ENCODE data around the gene PLCD1.

DNA sequence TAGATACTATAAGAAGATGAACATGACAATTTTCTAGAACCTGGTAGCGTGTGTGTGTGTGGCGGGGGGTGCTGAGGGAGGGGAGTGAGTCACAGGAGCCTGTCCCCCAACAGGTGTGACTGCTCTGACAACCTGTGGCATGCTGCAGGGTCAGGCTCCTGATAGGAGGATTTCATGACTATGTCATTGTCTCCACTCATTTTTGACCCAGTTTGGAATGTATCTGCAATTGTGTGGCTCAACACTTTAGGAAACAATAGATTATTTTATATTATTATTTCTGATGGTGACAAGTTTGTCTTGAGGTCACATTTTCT is 48.1 kb downstream of the PLCD1 start:
- TF ChIP-seq EZH2phosphoT487 (IDR thresholded peaks at IDR 0.05), result no peak
- TF ChIP-seq, protein P1, sequence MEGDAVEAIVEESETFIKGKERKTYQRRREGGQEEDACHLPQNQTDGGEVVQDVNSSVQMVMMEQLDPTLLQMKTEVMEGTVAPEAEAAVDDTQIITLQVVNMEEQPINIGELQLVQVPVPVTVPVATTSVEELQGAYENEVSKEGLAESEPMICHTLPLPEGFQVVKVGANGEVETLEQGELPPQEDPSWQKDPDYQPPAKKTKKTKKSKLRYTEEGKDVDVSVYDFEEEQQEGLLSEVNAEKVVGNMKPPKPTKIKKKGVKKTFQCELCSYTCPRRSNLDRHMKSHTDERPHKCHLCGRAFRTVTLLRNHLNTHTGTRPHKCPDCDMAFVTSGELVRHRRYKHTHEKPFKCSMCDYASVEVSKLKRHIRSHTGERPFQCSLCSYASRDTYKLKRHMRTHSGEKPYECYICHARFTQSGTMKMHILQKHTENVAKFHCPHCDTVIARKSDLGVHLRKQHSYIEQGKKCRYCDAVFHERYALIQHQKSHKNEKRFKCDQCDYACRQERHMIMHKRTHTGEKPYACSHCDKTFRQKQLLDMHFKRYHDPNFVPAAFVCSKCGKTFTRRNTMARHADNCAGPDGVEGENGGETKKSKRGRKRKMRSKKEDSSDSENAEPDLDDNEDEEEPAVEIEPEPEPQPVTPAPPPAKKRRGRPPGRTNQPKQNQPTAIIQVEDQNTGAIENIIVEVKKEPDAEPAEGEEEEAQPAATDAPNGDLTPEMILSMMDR (IDR thresholded peaks at IDR 0.05), result no peak
- TF ChIP-seq EZH2 (IDR thresholded peaks at IDR 0.05), result no peak

All from neural progenitor cell (in vitro differentiated cells).